ENCODE measurements around the gene SLC13A5.

DNA sequence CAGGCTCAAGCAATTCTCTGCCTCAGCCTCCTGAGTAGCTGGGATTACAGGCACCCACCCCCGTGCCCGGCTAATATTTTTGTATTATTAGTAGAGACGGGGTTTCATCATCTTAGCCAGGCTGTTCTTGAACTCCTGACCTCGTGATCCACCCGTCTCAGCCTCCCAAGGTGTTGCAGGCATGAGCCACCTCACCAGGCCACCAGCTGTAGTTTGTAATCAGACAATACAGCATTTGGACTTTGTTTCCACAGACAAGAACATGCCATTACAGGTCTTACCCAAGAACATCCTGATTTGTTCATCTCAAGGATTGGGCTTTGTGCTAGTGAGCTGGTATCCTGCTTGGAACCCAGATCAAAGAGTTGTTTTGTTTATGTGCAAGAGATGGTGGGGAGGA is 31.5 kb downstream of the SLC13A5 start:
- TF ChIP-seq CTCF (IDR thresholded peaks at IDR 0.05) = no peak
- TF ChIP-seq POLR2A (IDR thresholded peaks at IDR 0.05) = no peak
